ENCODE results near the gene TBC1D7. TPM values are rescaled to one million over a fixed set of nuclear protein-coding genes. Genes with fewer than 3 reads are reported as not detected.
A peak's percentile ranks its signal among the peaks of the same experiment; 100 is the strongest.

TBC1D7 gene
- total RNA-seq, 1 experiment from 2014 or later = 29.2 TPM

DNA sequence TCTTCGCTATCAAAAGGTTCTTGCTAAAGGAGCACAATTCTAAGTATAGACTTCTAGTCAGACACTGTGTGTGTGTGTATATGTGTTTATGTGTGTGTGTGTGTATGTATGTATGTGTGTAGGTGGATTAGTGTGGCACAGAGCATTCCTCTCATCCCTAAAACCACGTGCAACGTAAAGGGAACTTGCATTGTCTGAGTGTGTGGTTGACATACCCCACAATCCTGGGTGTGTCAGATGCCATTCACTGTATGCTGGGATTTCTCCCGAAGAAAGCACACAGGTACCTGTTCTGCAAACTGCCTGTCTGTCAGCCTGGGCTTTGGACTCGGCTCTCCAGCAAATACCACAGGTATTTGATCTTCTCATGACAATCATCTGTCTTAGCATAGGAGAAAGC lies 42.3 kb upstream of the TBC1D7 start:
- TF ChIP-seq EZH2 (IDR thresholded peaks at IDR 0.05; ENCODE audit: low read depth) (no peak), CTCF (conservative IDR thresholded peaks at IDR 0.05) (no peak)
- no peak overlapping the region for H2AFZ ChIP-seq
- no peaks in the 10 kb centered on the region for H3K9me2 ChIP-seq (ENCODE audit: insufficient read depth)
- no peaks in the 10 kb centered on the region for H4K20me1 ChIP-seq (ENCODE audit: insufficient read depth)
- DNase-seq = peak in 1 of 2 experiments; percentile 25
- H3F3A ChIP-seq (ENCODE audit: insufficient read depth, low read depth) = 0 out of 2 replicates have a peak, but pooled peaks cover 6% of the 10 kb centered on the region
- H3K27me3 ChIP-seq (ENCODE audit: insufficient read depth, low read depth) = no peaks in the 10 kb centered on the region
- H3K4me1 ChIP-seq (replicated peaks; ENCODE audit: insufficient read depth) = no peaks in the 10 kb centered on the region
- intact Hi-C loops (cut with micrococcal nuclease; ENCODE audit: unreplicated experiment) = no loop called here
- BruUV-seq (replicated peaks) = no TSS peak
- ChIA-PET CTCF (no interaction called here), POLR2A (ENCODE audit: unreplicated experiment) (no interaction called here)
- no peaks in the 10 kb centered on the region for H3K36me3 ChIP-seq (ENCODE audit: low read depth)
- no peak overlapping the region for H3K4me2 ChIP-seq
- no peaks in the 10 kb centered on the region for H3K9me3 ChIP-seq (ENCODE audit: insufficient read depth, low read depth)
- H3K4me3 ChIP-seq = no peak overlapping the region
- no peaks in the 10 kb centered on the region for H3K79me2 ChIP-seq (ENCODE audit: low read depth)
- no peak overlapping the region for H3K27ac ChIP-seq

DNA sequence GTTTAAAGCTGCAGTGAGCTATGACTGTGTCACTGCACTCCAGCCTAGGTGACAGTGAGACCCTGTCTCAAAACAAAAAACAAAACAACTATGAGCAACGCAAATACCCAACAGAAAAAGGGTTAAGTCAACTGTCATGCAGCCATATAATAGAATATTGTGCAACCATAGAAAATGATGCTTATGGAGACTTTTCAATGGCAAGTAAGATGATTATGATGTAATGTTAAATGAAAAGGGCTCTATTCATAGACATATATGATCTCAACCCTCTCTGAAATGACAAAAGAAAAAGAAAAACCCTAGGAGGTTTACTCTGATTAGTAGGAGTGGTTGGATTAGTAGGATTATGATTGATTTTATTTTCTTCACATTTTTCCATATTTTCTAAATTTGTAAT lies 41.3 kb upstream of the TBC1D7 start:
- ChIA-PET CTCF (interaction anchor here (0.6 kb wide), 1 partner anchor 85 kb away, joined by 3 read pairs; no protein-coding TSS in a partner anchor), POLR2A (ENCODE audit: unreplicated experiment) (no interaction called here)
- H3K79me2 ChIP-seq (ENCODE audit: low read depth) = no peaks in the 10 kb centered on the region
- no peaks in the 10 kb centered on the region for H3K9me3 ChIP-seq (ENCODE audit: insufficient read depth, low read depth)
- no peaks in the 10 kb centered on the region for H3K4me1 ChIP-seq (replicated peaks; ENCODE audit: insufficient read depth)
- DNase-seq = no peak
- intact Hi-C loops (cut with micrococcal nuclease; ENCODE audit: unreplicated experiment) = no loop called here
- H3K27ac ChIP-seq = no peak overlapping the region
- no peaks in the 10 kb centered on the region for H3K9me2 ChIP-seq (ENCODE audit: insufficient read depth)
- no peak overlapping the region for H3K4me3 ChIP-seq
- H2AFZ ChIP-seq = no peak overlapping the region
- no peak overlapping the region for H3K4me2 ChIP-seq
- no peaks in the 10 kb centered on the region for H3K36me3 ChIP-seq (ENCODE audit: low read depth)
- H3K27me3 ChIP-seq (ENCODE audit: insufficient read depth, low read depth) = no peaks in the 10 kb centered on the region
- no TSS peak for BruUV-seq (replicated peaks)
- H3F3A ChIP-seq (ENCODE audit: insufficient read depth, low read depth) = 0 out of 2 replicates have a peak, but pooled peaks cover under 1% of the 10 kb centered on the region
- TF ChIP-seq CTCF (conservative IDR thresholded peaks at IDR 0.05) = no peak
- TF ChIP-seq EZH2 (IDR thresholded peaks at IDR 0.05; ENCODE audit: low read depth) = no peak
- no peaks in the 10 kb centered on the region for H4K20me1 ChIP-seq (ENCODE audit: insufficient read depth)

DNA sequence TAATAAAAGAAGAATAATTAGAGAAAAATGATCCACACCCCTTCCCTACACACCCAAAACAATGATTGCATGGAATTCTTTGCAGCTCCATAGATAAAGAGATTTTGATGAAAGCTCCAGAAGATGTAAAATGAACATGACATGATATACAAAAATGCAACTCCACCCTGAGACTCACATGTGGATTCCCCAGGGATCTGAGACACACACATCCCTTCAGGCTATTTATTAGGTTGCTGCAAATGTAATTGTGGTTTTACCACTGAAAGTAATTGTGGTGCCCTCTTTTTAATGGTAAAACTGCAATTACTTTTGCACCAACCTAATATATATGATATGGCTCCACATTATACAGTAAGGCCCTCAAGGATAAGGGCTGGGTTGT lies 40.4 kb upstream of the TBC1D7 start:
- Histone ChIP-seq H3K36me3 (ENCODE audit: low read depth) (no peaks in the 10 kb centered on the region), H3K4me3 (no peak overlapping the region), H3F3A (ENCODE audit: insufficient read depth, low read depth) (no peaks in the 10 kb centered on the region), H3K4me2 (no peak overlapping the region), H3K27ac (no peak overlapping the region), H3K27me3 (ENCODE audit: insufficient read depth, low read depth) (no peaks in the 10 kb centered on the region), H2AFZ (no peak overlapping the region), H3K79me2 (ENCODE audit: low read depth) (no peaks in the 10 kb centered on the region), H4K20me1 (ENCODE audit: insufficient read depth) (no peaks in the 10 kb centered on the region), H3K4me1 (replicated peaks; ENCODE audit: insufficient read depth) (no peaks in the 10 kb centered on the region), H3K9me3 (ENCODE audit: insufficient read depth, low read depth) (no peaks in the 10 kb centered on the region), H3K9me2 (ENCODE audit: insufficient read depth) (no peaks in the 10 kb centered on the region)
- no peak for TF ChIP-seq CTCF (conservative IDR thresholded peaks at IDR 0.05)
- TF ChIP-seq EZH2 (IDR thresholded peaks at IDR 0.05; ENCODE audit: low read depth) = no peak
- no peak for DNase-seq
- intact Hi-C loops (cut with micrococcal nuclease; ENCODE audit: unreplicated experiment) = no loop called here
- ChIA-PET POLR2A (ENCODE audit: unreplicated experiment) (no interaction called here), CTCF (no interaction called here)
- no TSS peak for BruUV-seq (replicated peaks)

Measured in PC-9 (cell line).